H9 (cell line): ENCODE measurements around the gene NRIP3. TPM values are rescaled to one million over a fixed set of nuclear protein-coding genes. Genes with fewer than 3 reads are reported as not detected.

Experiments
- DNase-seq: peaks from one replicate; pipeline ENCODE4 v3.0.0-alpha.2; 2017
- H2AFZ ChIP-seq: one replicate; pipeline ENCODE4 v1.6.1; 2013; ENCODE audit warnings: mild to moderate bottlenecking, low read length, control low read depth, moderate library complexity
- H2AK5ac ChIP-seq: 2 replicates; pipeline ENCODE4 v1.6.1; 2013; ENCODE audit warnings: low read length, control low read depth, mixed read lengths; ENCODE audit not compliant: insufficient read length
- H2BK120ac ChIP-seq: one replicate; pipeline ENCODE4 v1.6.1; 2013; ENCODE audit warnings: low read depth, mild to moderate bottlenecking, low read length, control low read depth, inconsistent platforms; ENCODE audit not compliant: poor library complexity, severe bottlenecking
- H2BK12ac ChIP-seq: 2 replicates; pipeline ENCODE4 v1.6.1; 2013; ENCODE audit warnings: low read length, control low read depth, mixed read lengths, low read depth; ENCODE audit not compliant: insufficient read length
- H2BK15ac ChIP-seq: 2 replicates; pipeline ENCODE4 v1.6.1; 2013; ENCODE audit warnings: low read depth, low read length, control low read depth
- H2BK20ac ChIP-seq: one replicate; pipeline ENCODE4 v1.6.1; 2013; ENCODE audit warnings: low read depth, mild to moderate bottlenecking, low read length, control low read depth, inconsistent platforms; ENCODE audit not compliant: poor library complexity, severe bottlenecking
- H2BK5ac ChIP-seq: 2 replicates; pipeline ENCODE4 v1.6.1; 2013; ENCODE audit warnings: low read length, control low read depth, mixed read lengths; ENCODE audit not compliant: insufficient read length
- H3K14ac ChIP-seq: 2 replicates; pipeline ENCODE4 v1.6.1; 2013; ENCODE audit warnings: low read length, control low read depth; ENCODE audit not compliant: insufficient read depth
- H3K18ac ChIP-seq: 2 replicates; pipeline ENCODE4 v1.6.1; 2013; ENCODE audit warnings: low read depth, mild to moderate bottlenecking, mixed read lengths, low read length, control low read depth; ENCODE audit not compliant: insufficient read length
- H3K23ac ChIP-seq: 2 replicates; pipeline ENCODE4 v1.6.1; 2013; ENCODE audit warnings: low read length, control low read depth, mixed read lengths, low read depth; ENCODE audit not compliant: insufficient read length
- H3K23me2 ChIP-seq: 2 replicates; pipeline ENCODE4 v1.6.1; 2013; ENCODE audit warnings: low read depth, mild to moderate bottlenecking, mixed read lengths, low read length, control low read depth; ENCODE audit not compliant: insufficient read length, poor library complexity, severe bottlenecking
- H3K27ac ChIP-seq: 2 replicates; pipeline ENCODE4 v1.5.1; 2013; ENCODE audit warnings: low read length, control low read depth, mixed read lengths, low read depth; ENCODE audit not compliant: insufficient read length
- H3K27me3 ChIP-seq: 2 replicates; pipeline ENCODE4 v1.6.1; 2013; ENCODE audit warnings: low read length, control low read depth, inconsistent platforms; ENCODE audit not compliant: insufficient read depth
- H3K4ac ChIP-seq: 2 replicates; pipeline ENCODE4 v1.6.1; 2013; ENCODE audit warnings: low read depth, mild to moderate bottlenecking, control low read depth, inconsistent platforms, low read length, moderate library complexity
- H3K4me1 ChIP-seq: 2 replicates; pipeline ENCODE4 v1.6.1; 2013; ENCODE audit warnings: low read length, control low read depth, inconsistent platforms; ENCODE audit not compliant: insufficient read depth
- H3K4me2 ChIP-seq: 2 replicates; pipeline ENCODE4 v1.6.1; 2013; ENCODE audit warnings: low read length, control low read depth, mixed read lengths; ENCODE audit not compliant: insufficient read length, insufficient read depth
- H3K56ac ChIP-seq: 2 replicates; pipeline ENCODE4 v1.6.1; 2013; ENCODE audit warnings: low read depth, mild to moderate bottlenecking, mixed read lengths, low read length, control low read depth; ENCODE audit not compliant: insufficient read length
- H3K79me1 ChIP-seq: 2 replicates; pipeline ENCODE4 v1.6.1; 2013; ENCODE audit warnings: low read depth, mild to moderate bottlenecking, moderate library complexity, low read length, control low read depth, inconsistent platforms; ENCODE audit not compliant: insufficient read depth, poor library complexity, severe bottlenecking
- H3K79me2 ChIP-seq: 2 replicates; pipeline ENCODE4 v1.6.1; 2013; ENCODE audit warnings: low read length, control low read depth, inconsistent platforms; ENCODE audit not compliant: insufficient read depth
- H3K9ac ChIP-seq: 2 replicates; pipeline ENCODE4 v1.6.1; 2013; ENCODE audit warnings: low read length, control low read depth, mixed read lengths; ENCODE audit not compliant: insufficient read length; ENCODE audit errors: extremely low read depth
- H3K9me3 ChIP-seq: one replicate; pipeline ENCODE4 v1.6.1; 2013; ENCODE audit warnings: low read depth, low read length, inconsistent platforms; ENCODE audit not compliant: control insufficient read depth
- H3T11ph ChIP-seq: one replicate; pipeline ENCODE4 v1.6.1; 2013; ENCODE audit warnings: mild to moderate bottlenecking, low read length, control low read depth, inconsistent platforms
- H4K20me1 ChIP-seq: one replicate; pipeline ENCODE4 v1.6.1; 2013; ENCODE audit not compliant: control insufficient read depth, insufficient read length, insufficient read depth
- H4K5ac ChIP-seq: 2 replicates; pipeline ENCODE4 v1.6.1; 2013; ENCODE audit warnings: low read depth, mild to moderate bottlenecking, mixed read lengths, low read length, control low read depth; ENCODE audit not compliant: insufficient read length
- H4K8ac ChIP-seq: replicated peaks from 2 replicates; pipeline ENCODE4 v1.6.1; 2013; ENCODE audit warnings: low read length, control low read depth, mixed read lengths, low read depth; ENCODE audit not compliant: insufficient read length
- H4K91ac ChIP-seq: 2 replicates; pipeline ENCODE4 v1.6.1; 2013; ENCODE audit warnings: low read depth, mild to moderate bottlenecking, moderate library complexity, mixed read lengths, low read length, control low read depth; ENCODE audit not compliant: insufficient read length
- H3K27ac Mint-ChIP-seq, 3 experiments: 2 replicates in 2 of 3; 3 replicates in 1 of 3; pipeline ENCODE4 v1.8.0; 2020 to 2021; ENCODE audit warnings: mixed read lengths in 3 of 3, mild to moderate bottlenecking in 1 of 3, moderate library complexity in 1 of 3
- H3K27me3 Mint-ChIP-seq: 2 replicates; pipeline ENCODE4 v1.8.0; 2021; ENCODE audit warnings: low read depth, mild to moderate bottlenecking, moderate library complexity, mixed read lengths
- H3K36me3 Mint-ChIP-seq, 3 experiments: 2 replicates in 2 of 3; 3 replicates in 1 of 3; pipeline ENCODE4 v1.8.0; 2020 to 2021; ENCODE audit warnings: low read depth in 3 of 3, mixed read lengths in 3 of 3; ENCODE audit not compliant: insufficient read depth in 1 of 3
- H3K4me1 Mint-ChIP-seq, 2 experiments: 2 replicates each; pipeline ENCODE4 v1.8.0; 2020; ENCODE audit warnings: mixed read lengths in 2 of 2
- H3K4me3 Mint-ChIP-seq, 2 experiments: 2 replicates in 1 of 2; 3 replicates in 1 of 2; pipeline ENCODE4 v1.8.0; 2020 to 2021; ENCODE audit warnings: mild to moderate bottlenecking in 2 of 2, mixed read lengths in 2 of 2, moderate library complexity in 1 of 2
- H3K9me3 Mint-ChIP-seq, 2 experiments: 2 replicates in 1 of 2; 3 replicates in 1 of 2; pipeline ENCODE4 v1.8.0; 2020; ENCODE audit warnings: mild to moderate bottlenecking in 2 of 2, mixed read lengths in 2 of 2, moderate library complexity in 1 of 2
- WGBS: extraction: QIAGEN DNeasy Blood & Tissue Kit; methylation state at CpG from one replicate; pipeline ENCODE4 v1.1.7; 2013; ENCODE audit warnings: missing lambda C conversion rate, low lambda C conversion rate, mixed read lengths; ENCODE audit not compliant: insufficient read length; ENCODE audit errors: extremely low coverage; 5-methylcytosine and 5-hydroxymethylcytosine counted together
- total RNA-seq: library from RNA; stranded (reverse); gene quantifications from 2 replicates; pipeline ENCODE4 v1.2.1, GENCODE V29; 2021
- TF ChIP-seq, protein P1 (sequence below): fragments of 200-600 bp; sonication (generic); conservative IDR thresholded peaks from 3 replicates; pipeline ENCODE4 v1.8.0; 2021; ENCODE audit warnings: antibody characterized with exemption, mild to moderate bottlenecking

Gene NRIP3
- total RNA-seq, 1 experiment from 2014 or later = 4.2 TPM

DNA sequence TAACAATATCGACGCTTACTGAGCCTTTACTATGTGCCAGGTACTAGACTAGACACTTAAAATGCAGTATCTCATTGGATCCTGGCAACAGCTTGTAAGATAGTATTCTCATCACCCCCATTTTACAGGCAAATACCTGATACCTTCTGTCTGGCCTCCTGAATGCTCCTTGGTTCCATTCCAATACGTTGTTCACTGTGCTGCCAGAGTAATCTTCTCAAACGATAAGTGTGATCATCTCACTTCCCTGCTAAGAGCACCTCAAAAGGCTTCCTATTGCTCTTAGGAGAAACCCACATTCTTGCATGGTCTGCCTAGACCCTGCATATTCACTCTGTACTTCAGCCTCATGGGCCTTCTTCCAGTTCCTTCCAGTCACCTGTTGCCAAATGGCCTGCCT, 1.3 kb upstream of the NRIP3 start:
- Histone ChIP-seq H3T11ph (no peak overlapping the region), H2AK5ac (no peak overlapping the region), H2BK15ac (no peak overlapping the region), H3K79me1 (no peaks in the 10 kb centered on the region), H3K9me3 (no peaks in the 10 kb centered on the region), H3K23ac (no peak overlapping the region), H3K4me2 (peak overlapping the region; percentile 26), H3K18ac (no peak overlapping the region), H3K14ac (no peak overlapping the region), H3K27me3 (peaks cover 27% of the 10 kb centered on the region), H2BK5ac (no peak overlapping the region), H3K79me2 (no peaks in the 10 kb centered on the region), H3K56ac (no peak overlapping the region), H3K9ac (no peak overlapping the region), H3K4ac (no peak overlapping the region), H2BK20ac (no peak overlapping the region), H4K20me1 (no peaks in the 10 kb centered on the region), H4K8ac (no peak overlapping the region), H4K5ac (no peak overlapping the region), H2BK120ac (no peak overlapping the region), H3K27ac (no peak overlapping the region), H4K91ac (no peak overlapping the region), H3K4me1 (no peaks in the 10 kb centered on the region), H3K23me2 (peaks cover 8% of the 10 kb centered on the region), H2BK12ac (no peak overlapping the region), H2AFZ (no peak overlapping the region)
- no peak overlapping the region for H3K27ac Mint-ChIP-seq
- WGBS = no CpG with 5 or more reads among the region's 4 CpGs
- H3K4me1 Mint-ChIP-seq = peaks cover 4 to 15% of the 10 kb centered on the region in 2 experiments
- TF ChIP-seq, protein P1, sequence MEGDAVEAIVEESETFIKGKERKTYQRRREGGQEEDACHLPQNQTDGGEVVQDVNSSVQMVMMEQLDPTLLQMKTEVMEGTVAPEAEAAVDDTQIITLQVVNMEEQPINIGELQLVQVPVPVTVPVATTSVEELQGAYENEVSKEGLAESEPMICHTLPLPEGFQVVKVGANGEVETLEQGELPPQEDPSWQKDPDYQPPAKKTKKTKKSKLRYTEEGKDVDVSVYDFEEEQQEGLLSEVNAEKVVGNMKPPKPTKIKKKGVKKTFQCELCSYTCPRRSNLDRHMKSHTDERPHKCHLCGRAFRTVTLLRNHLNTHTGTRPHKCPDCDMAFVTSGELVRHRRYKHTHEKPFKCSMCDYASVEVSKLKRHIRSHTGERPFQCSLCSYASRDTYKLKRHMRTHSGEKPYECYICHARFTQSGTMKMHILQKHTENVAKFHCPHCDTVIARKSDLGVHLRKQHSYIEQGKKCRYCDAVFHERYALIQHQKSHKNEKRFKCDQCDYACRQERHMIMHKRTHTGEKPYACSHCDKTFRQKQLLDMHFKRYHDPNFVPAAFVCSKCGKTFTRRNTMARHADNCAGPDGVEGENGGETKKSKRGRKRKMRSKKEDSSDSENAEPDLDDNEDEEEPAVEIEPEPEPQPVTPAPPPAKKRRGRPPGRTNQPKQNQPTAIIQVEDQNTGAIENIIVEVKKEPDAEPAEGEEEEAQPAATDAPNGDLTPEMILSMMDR = no peak
- no peak for DNase-seq
- H3K9me3 Mint-ChIP-seq = peaks cover 2 to 3% of the 10 kb centered on the region in 2 experiments; a peak in 3 of 5 replicates
- peaks cover 84% of the 10 kb centered on the region for H3K27me3 Mint-ChIP-seq
- no peaks in the 10 kb centered on the region for H3K36me3 Mint-ChIP-seq
- H3K4me3 Mint-ChIP-seq = peak overlapping the region; percentile 47 to 61
